A549 (cell line): ENCODE measurements around the gene LSS. TPM values are rescaled to one million over a fixed set of nuclear protein-coding genes. Genes with fewer than 3 reads are reported as not detected.

Experiments
- ATAC-seq, 2 experiments: fragments of 200-7000 bp in 1 of 2; fragments of >200 bp in 1 of 2; cut with Nextera tagmentation in 1 of 2; cut with Tn5 transposase in 1 of 2; 3 replicates each; pipeline versions ENCODE4 v1.8.0 to v1.9.1; 2018 to 2020; ENCODE audit warnings: mild to moderate bottlenecking in 1 of 2, moderate library complexity in 1 of 2
- CTCF ChIA-PET: fragments of 300-600 bp; sonication (Branson Sonifier 250); formaldehyde crosslinking; extraction: SDS; loops from one replicate; lab custom pipeline; 2021; ENCODE audit warnings: antibody characterized with exemption, inconsistent platforms; lab: Yijun Ruan, JAX
- POLR2A ChIA-PET: fragments of 350-600 bp; formaldehyde crosslinking; extraction: SDS; loops from one replicate; lab custom pipeline; 2021; ENCODE audit warnings: antibody characterized with exemption, inconsistent platforms; lab: Yijun Ruan, JAX
- DNase-seq, 2 experiments: peaks; one replicate each; pipeline versions ENCODE4 v3.0.0 to v3.0.0-alpha.2; 2011 to 2016; ENCODE audit warnings: low read depth in 1 of 2, low spot score in 1 of 2
- FAIRE-seq: peaks from 2 replicates; lab custom pipeline; 2011; peaks lifted over from hg19 to GRCh38; lab: Jason Lieb, UNC
- H3K27ac ChIP-seq, 2 experiments: fragments of >200 bp; sonication (Bioruptor Twin); formaldehyde crosslinking; 3 replicates each; pipeline ENCODE4 v1.5.1; 2016 to 2017
- H3K4me1 ChIP-seq: fragments of >200 bp; sonication (Bioruptor Twin); formaldehyde crosslinking; 3 replicates; pipeline ENCODE4 v1.6.1; 2016
- H3K4me2 ChIP-seq: fragments of >200 bp; sonication (Bioruptor Twin); formaldehyde crosslinking; 3 replicates; pipeline ENCODE4 v1.6.1; 2016
- H3K4me3 ChIP-seq: fragments of >200 bp; sonication (Bioruptor Twin); formaldehyde crosslinking; 3 replicates; pipeline ENCODE4 v1.5.1; 2016
- H3K9me3 ChIP-seq: fragments of >200 bp; sonication (Bioruptor Twin); formaldehyde crosslinking; 3 replicates; pipeline ENCODE4 v1.6.1; 2016
- ATOH8 ChIP-seq: fragments of 250-450 bp; sonication (Bioruptor Pico); IDR thresholded peaks from 2 replicates; pipeline ENCODE4 v1.5.0; 2020; ENCODE audit warnings: low read depth, mild to moderate bottlenecking, moderate library complexity
- BCL3 ChIP-seq: fragments of >200 bp; sonication (Bioruptor Twin); formaldehyde crosslinking; IDR thresholded peaks from 3 replicates; pipeline ENCODE4 v1.6.1; 2016
- BHLHE40 ChIP-seq: IDR thresholded peaks from 2 replicates; pipeline ENCODE4 v1.6.1; 2012; ENCODE audit warnings: low read depth, low read length, inconsistent platforms
- CBX8 ChIP-seq: fragments of 200-600 bp; sonication (generic); IDR thresholded peaks from 2 replicates; pipeline ENCODE4 v1.6.1; 2016
- CEBPB ChIP-seq, 2 experiments: fragments of >200 bp in 1 of 2; sonication (Bioruptor Twin) in 1 of 2; formaldehyde crosslinking in 1 of 2; IDR thresholded peaks; 2 replicates each; pipeline ENCODE4 v1.6.1; 2012 to 2016
- CHD2 ChIP-seq: fragments of 150-350 bp; IDR thresholded peaks from 2 replicates; pipeline ENCODE4 v1.6.1; 2014; ENCODE audit warnings: low read length; ENCODE audit not compliant: partially characterized antibody
- CTCF ChIP-seq: fragments of >200 bp; sonication (Bioruptor Twin); formaldehyde crosslinking; IDR thresholded peaks from 3 replicates; pipeline ENCODE4 v1.5.1; 2016
- E2F6 ChIP-seq: IDR thresholded peaks from 2 replicates; pipeline ENCODE4 v1.6.1; 2012; ENCODE audit warnings: low read depth, borderline replicate concordance
- ELK1 ChIP-seq: fragments of 150-350 bp; IDR thresholded peaks from 2 replicates; pipeline ENCODE4 v1.6.1; 2014; ENCODE audit warnings: low read depth, mild to moderate bottlenecking, low read length
- EP300 ChIP-seq, 2 experiments: fragments of >200 bp; sonication (Bioruptor Twin); formaldehyde crosslinking; IDR thresholded peaks; 2 replicates in 1 of 2; 3 replicates in 1 of 2; pipeline ENCODE4 v1.6.1; 2016 to 2017
- FOSB ChIP-seq: fragments of 250-450 bp; sonication (Bioruptor Pico); IDR thresholded peaks from 2 replicates; pipeline ENCODE4 v1.5.0; 2020; ENCODE audit warnings: mild to moderate bottlenecking, moderate library complexity
- FOXS1 ChIP-seq: fragments of 250-450 bp; sonication (Bioruptor Pico); IDR thresholded peaks from 2 replicates; pipeline ENCODE4 v1.5.0; 2020; ENCODE audit warnings: mild to moderate bottlenecking, moderate library complexity
- HDAC2 ChIP-seq: fragments of 200-600 bp; sonication (generic); IDR thresholded peaks from 2 replicates; pipeline ENCODE4 v1.6.1; 2016
- HEYL ChIP-seq: fragments of 250-450 bp; sonication (Bioruptor Pico); IDR thresholded peaks from 2 replicates; pipeline ENCODE4 v1.8.0; 2021; ENCODE audit warnings: mild to moderate bottlenecking, moderate library complexity
- HOXA7 ChIP-seq: fragments of 250-450 bp; sonication (Bioruptor Pico); IDR thresholded peaks from 2 replicates; pipeline ENCODE4 v1.5.0; 2020; ENCODE audit warnings: mild to moderate bottlenecking, moderate library complexity
- HOXB5 ChIP-seq: fragments of 250-450 bp; sonication (Bioruptor Pico); IDR thresholded peaks from 2 replicates; pipeline ENCODE4 v1.5.0; 2020; ENCODE audit warnings: mild to moderate bottlenecking, moderate library complexity
- JUN ChIP-seq, 2 experiments: fragments of >200 bp; sonication (Bioruptor Twin); formaldehyde crosslinking; IDR thresholded peaks; 2 replicates in 1 of 2; 3 replicates in 1 of 2; pipeline ENCODE4 v1.6.1; 2016 to 2017
- JUNB ChIP-seq: fragments of >200 bp; sonication (Bioruptor Twin); formaldehyde crosslinking; IDR thresholded peaks from 2 replicates; pipeline ENCODE4 v1.6.1; 2016
- MAFK ChIP-seq: fragments of 450-650 bp; IDR thresholded peaks from 2 replicates; pipeline ENCODE4 v1.6.1; 2014; ENCODE audit not compliant: partially characterized antibody
- MAZ ChIP-seq: fragments of 150-350 bp; IDR thresholded peaks from 2 replicates; pipeline ENCODE4 v1.6.1; 2014; ENCODE audit warnings: antibody characterized with exemption, low read depth, low read length, borderline replicate concordance
- PHF8 ChIP-seq: fragments of 200-600 bp; sonication (generic); IDR thresholded peaks from 2 replicates; pipeline ENCODE4 v1.6.1; 2016; ENCODE audit warnings: low read depth, mild to moderate bottlenecking, antibody characterized with exemption, moderate library complexity, borderline replicate concordance
- POLR2AphosphoS2 ChIP-seq: conservative IDR thresholded peaks from 2 replicates; pipeline ENCODE4 v1.6.1; 2012; ENCODE audit warnings: low read length, improper control_type of control experiment, inconsistent platforms
- RARB ChIP-seq: fragments of 250-450 bp; sonication (Bioruptor Pico); IDR thresholded peaks from 2 replicates; pipeline ENCODE4 v1.8.0; 2021; ENCODE audit warnings: mild to moderate bottlenecking, moderate library complexity
- RCOR1 ChIP-seq: fragments of 150-350 bp; IDR thresholded peaks from 2 replicates; pipeline ENCODE4 v1.6.1; 2014; ENCODE audit warnings: antibody characterized with exemption, low read length, low read depth
- RFX5 ChIP-seq: fragments of 450-650 bp; IDR thresholded peaks from 2 replicates; pipeline ENCODE4 v1.7.1; 2014; ENCODE audit warnings: antibody characterized with exemption, mild to moderate bottlenecking, moderate library complexity
- RNF2 ChIP-seq: fragments of 200-600 bp; sonication (generic); IDR thresholded peaks from 2 replicates; pipeline ENCODE4 v1.6.1; 2016; ENCODE audit warnings: low read depth, mild to moderate bottlenecking, antibody characterized with exemption, moderate library complexity, borderline replicate concordance
- SREBF2 ChIP-seq: fragments of 450-650 bp; IDR thresholded peaks from 2 replicates; pipeline ENCODE4 v1.6.1; 2014; ENCODE audit warnings: mild to moderate bottlenecking, moderate library complexity
- ZC3H11A ChIP-seq: fragments of 450-650 bp; IDR thresholded peaks from 2 replicates; pipeline ENCODE4 v1.6.1; 2014; ENCODE audit warnings: antibody characterized with exemption, mild to moderate bottlenecking
- ZNF302 ChIP-seq: fragments of 250-450 bp; sonication (Bioruptor Pico); IDR thresholded peaks from 2 replicates; pipeline ENCODE4 v1.9.0; 2021; ENCODE audit warnings: inconsistent platforms, mild to moderate bottlenecking, moderate library complexity
- ZSCAN20 ChIP-seq: fragments of 250-450 bp; sonication (Bioruptor Pico); IDR thresholded peaks from 2 replicates; pipeline ENCODE4 v1.8.0; 2022; ENCODE audit warnings: mild to moderate bottlenecking, moderate library complexity
- WGBS: methylation state at CpG from one replicate; pipeline ENCODE4 v1.1.6; 2017; ENCODE audit errors: missing lambda C conversion rate; 5-methylcytosine and 5-hydroxymethylcytosine counted together
- polyA plus RNA-seq, 4 experiments: library from polyadenylated mRNA; depleted of rRNA in 3 of 4; stranded (reverse); fragments of >200 nt; fragmentation: RNase III in 1 of 4; extraction: RNeasy Plus Mini Kit Qiagen cat#74134 plus additional on column Dnase treatment in 1 of 4; gene quantifications; 2 replicates in 3 of 4; 3 replicates in 1 of 4; pipeline ENCODE4 v1.2.3, GENCODE V29; 2011 to 2017

Gene LSS
- polyA plus RNA-seq, 2 of the 4 experiments (the other 2 are of a cell fraction): 9.5 to 22.0 TPM

- TF ChIP-seq MAFK (no peak), ATOH8 (CRISPR knock-in tag) (no peak), HOXB5 (CRISPR knock-in tag) (no peak)
- TF ChIP-seq, all 56 proteins: peak for 0
Observed at GRCh38 chr21:46172863-46173528, 55.6 kb downstream of the LSS start (continued).

- no peak overlapping the region for H3K4me2 ChIP-seq
- DNase-seq (no peak), FAIRE-seq (no peak), ATAC-seq (no peak)
- POLR2A ChIA-PET: no interaction called here
- H3K4me3 ChIP-seq: no peak overlapping the region
- WGBS: 59% methylated on average over 18 of the region's 21 CpGs
- peaks cover 5% of the 10 kb centered on the region; the same call in 1 of the 3 replicates for H3K9me3 ChIP-seq
- no peak overlapping the region for H3K27ac ChIP-seq
- no peaks in the 10 kb centered on the region for H3K4me1 ChIP-seq
- TF ChIP-seq POLR2AphosphoS2 (no peak), RNF2 (no peak), RCOR1 (no peak), E2F6 (no peak), CHD2 (no peak), BCL3 (no peak), HDAC2 (no peak), ELK1 (no peak), CEBPB (IDR thresholded peaks at IDR 0.05) (no peak), JUN (IDR thresholded peaks at IDR 0.05) (no peak), EP300 (IDR thresholded peaks at IDR 0.05) (no peak), HEYL (CRISPR knock-in tag) (no peak), CBX8 (no peak), ZNF302 (CRISPR knock-in tag) (no peak), BHLHE40 (no peak), MAZ (no peak), ZSCAN20 (CRISPR knock-in tag) (no peak)
- CTCF ChIA-PET: interaction anchor here (0.8 to 1.2 kb wide), 2 partner anchors 19 to 56 kb away, joined by 3 read pairs; no protein-coding TSS in a partner anchor
Observed at GRCh38 chr21:46171996-46172862, 56.3 kb downstream of the LSS start.

- WGBS: 29% methylated on average over 2 of the region's 2 CpGs
- CTCF ChIA-PET: no interaction called here
- no peak for FAIRE-seq
- Histone ChIP-seq H3K27ac (no peak overlapping the region), H3K4me2 (no peak overlapping the region)
- POLR2A ChIA-PET: no interaction called here
- ATAC-seq: no peak
- TF ChIP-seq RARB (CRISPR knock-in tag) (no peak), PHF8 (no peak), ZC3H11A (no peak), CTCF (no peak), HOXA7 (CRISPR knock-in tag) (no peak), SREBF2 (no peak), FOSB (no peak), JUNB (no peak), HDAC2 (no peak), FOXS1 (CRISPR knock-in tag) (no peak), RFX5 (no peak)
- TF ChIP-seq, all 56 proteins: peak for 0
- Histone ChIP-seq H3K4me3 (no peak overlapping the region), H3K9me3 (0 out of 3 replicates have a peak, but pooled peaks cover under 1% of the 10 kb centered on the region), H3K4me1 (no peaks in the 10 kb centered on the region)
- DNase-seq: no peak
Observed at GRCh38 chr21:46171585-46171984, 57.0 kb downstream of the LSS start.
